ENCODE data around the gene DEF6. TPM values are rescaled to one million over a fixed set of nuclear protein-coding genes. Genes with fewer than 3 reads are reported as not detected.

DEF6 gene
- total RNA-seq, 3 donors from 2014 or later (not counting 1 experiment from before 2014, with no cell fraction given): 232 to 297 (median 241) TPM

DNA sequence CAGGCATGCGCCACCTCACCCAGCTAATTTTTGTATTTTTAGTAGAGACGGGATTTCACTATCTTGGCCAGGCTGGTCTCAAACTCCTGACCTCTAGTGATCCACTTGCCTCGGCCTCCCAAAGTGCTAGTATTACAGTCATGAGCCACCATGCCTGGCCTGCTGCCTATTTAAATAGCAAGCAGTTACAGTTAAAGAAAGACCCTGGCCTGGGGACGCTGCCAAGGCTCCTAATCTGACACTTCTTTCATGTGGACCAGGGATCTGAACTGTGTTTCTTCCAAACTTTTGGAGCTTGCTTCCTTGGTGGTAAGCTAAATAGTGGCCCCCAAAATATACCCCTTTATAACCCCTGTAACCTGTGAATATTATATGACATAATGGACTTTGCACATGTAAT lies 60.1 kb downstream of the DEF6 start:
- Mint-ChIP-seq H3K9me3 (no peaks in the 10 kb centered on the region), H3K4me1 (peaks cover 12 to 27% of the 10 kb centered on the region in 2 donors), H3K36me3 (peaks cover 20% of the 10 kb centered on the region), H3K27ac (no peak overlapping the region), H3K4me3 (no peak overlapping the region), H3K27me3 (ENCODE audit: low read depth in 2 of 2) (no peaks in the 10 kb centered on the region)
- Histone ChIP-seq H3K27ac (ENCODE audit: low read length) (no peak overlapping the region), H3K4me1 (ENCODE audit: control insufficient read depth, insufficient read depth, low read length) (no peaks in the 10 kb centered on the region), H3K4me3 (ENCODE audit: low read length) (no peak overlapping the region), H3K36me3 (ENCODE audit: control insufficient read depth, insufficient read depth, low read length) (peaks cover 37% of the 10 kb centered on the region), H3K9me3 (ENCODE audit: control insufficient read depth, insufficient read depth, low read length) (no peaks in the 10 kb centered on the region), H3K27me3 (ENCODE audit: control insufficient read depth, insufficient read depth, low read length) (no peaks in the 10 kb centered on the region)
- ATAC-seq (no peak), DNase-seq (no peak)
- intact Hi-C loops (cut with micrococcal nuclease): no loop called here
- no peak for TF ChIP-seq CTCF (IDR thresholded peaks at IDR 0.05)
- WGBS (ENCODE audit: insufficient coverage): 95% methylated on average over 4 of the region's 4 CpGs

DNA sequence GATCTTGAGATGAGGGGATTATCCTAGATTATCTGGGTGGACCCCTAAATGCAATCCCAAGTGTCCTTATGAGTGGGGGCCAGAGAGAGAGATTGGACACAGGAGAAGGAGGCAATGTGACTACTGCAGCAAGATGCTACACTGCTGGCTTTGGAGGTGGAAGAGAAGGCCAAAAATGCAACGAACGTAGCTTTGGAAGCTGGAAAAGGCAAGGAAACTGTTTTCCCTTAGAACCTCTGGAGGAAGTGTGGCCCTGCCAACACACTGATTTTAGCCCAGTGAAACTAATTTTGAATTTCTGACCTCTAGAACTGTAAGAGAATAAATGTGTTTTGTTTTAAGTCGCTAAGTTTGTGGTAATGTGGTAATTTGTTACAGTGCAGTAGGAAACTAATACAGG lies 60.5 kb downstream of the DEF6 start:
- DNase-seq: no peak
- no peak overlapping the region for H3K27ac ChIP-seq (ENCODE audit: low read length)
- ATAC-seq: no peak
- no peak for TF ChIP-seq CTCF (IDR thresholded peaks at IDR 0.05)
- peaks cover 15% of the 10 kb centered on the region for H3K36me3 Mint-ChIP-seq
- H3K27me3 Mint-ChIP-seq (ENCODE audit: low read depth in 2 of 2): no peaks in the 10 kb centered on the region
- H3K4me3 Mint-ChIP-seq: no peak overlapping the region
- H3K4me1 Mint-ChIP-seq: peaks cover 15 to 23% of the 10 kb centered on the region in 2 donors
- intact Hi-C loops (cut with micrococcal nuclease): no loop called here
- H3K9me3 ChIP-seq (ENCODE audit: control insufficient read depth, insufficient read depth, low read length): no peaks in the 10 kb centered on the region
- 82% methylated on average over 3 of the region's 3 CpGs for WGBS (ENCODE audit: insufficient coverage)
- peaks cover 2% of the 10 kb centered on the region for H3K4me1 ChIP-seq (ENCODE audit: control insufficient read depth, insufficient read depth, low read length)
- peaks cover 32% of the 10 kb centered on the region for H3K36me3 ChIP-seq (ENCODE audit: control insufficient read depth, insufficient read depth, low read length)
- H3K27me3 ChIP-seq (ENCODE audit: control insufficient read depth, insufficient read depth, low read length): no peaks in the 10 kb centered on the region
- no peak overlapping the region for H3K4me3 ChIP-seq (ENCODE audit: low read length)
- H3K27ac Mint-ChIP-seq: no peak overlapping the region
- H3K9me3 Mint-ChIP-seq: no peaks in the 10 kb centered on the region

- no peak for TF ChIP-seq CTCF (IDR thresholded peaks at IDR 0.05)
- 93% methylated on average over 5 of the region's 5 CpGs for WGBS (ENCODE audit: insufficient coverage)
- H3K4me1 ChIP-seq (ENCODE audit: control insufficient read depth, insufficient read depth, low read length): peaks cover 5% of the 10 kb centered on the region
- Mint-ChIP-seq H3K27me3 (ENCODE audit: low read depth in 2 of 2) (no peaks in the 10 kb centered on the region), H3K9me3 (no peaks in the 10 kb centered on the region), H3K27ac (no peak overlapping the region), H3K4me1 (peaks cover 15 to 24% of the 10 kb centered on the region in 2 donors), H3K36me3 (peaks cover 11% of the 10 kb centered on the region), H3K4me3 (no peak overlapping the region)
- H3K4me3 ChIP-seq (ENCODE audit: low read length): no peak overlapping the region
- H3K36me3 ChIP-seq (ENCODE audit: control insufficient read depth, insufficient read depth, low read length): peaks cover 25% of the 10 kb centered on the region
- intact Hi-C loops (cut with micrococcal nuclease): no loop called here
- H3K9me3 ChIP-seq (ENCODE audit: control insufficient read depth, insufficient read depth, low read length): no peaks in the 10 kb centered on the region
- ATAC-seq: no peak
- DNase-seq: no peak
- H3K27ac ChIP-seq (ENCODE audit: low read length): no peak overlapping the region
- H3K27me3 ChIP-seq (ENCODE audit: control insufficient read depth, insufficient read depth, low read length): no peaks in the 10 kb centered on the region
Observed at GRCh38 chr6:35359346-35359743, 61.7 kb downstream of the DEF6 start.

DNA sequence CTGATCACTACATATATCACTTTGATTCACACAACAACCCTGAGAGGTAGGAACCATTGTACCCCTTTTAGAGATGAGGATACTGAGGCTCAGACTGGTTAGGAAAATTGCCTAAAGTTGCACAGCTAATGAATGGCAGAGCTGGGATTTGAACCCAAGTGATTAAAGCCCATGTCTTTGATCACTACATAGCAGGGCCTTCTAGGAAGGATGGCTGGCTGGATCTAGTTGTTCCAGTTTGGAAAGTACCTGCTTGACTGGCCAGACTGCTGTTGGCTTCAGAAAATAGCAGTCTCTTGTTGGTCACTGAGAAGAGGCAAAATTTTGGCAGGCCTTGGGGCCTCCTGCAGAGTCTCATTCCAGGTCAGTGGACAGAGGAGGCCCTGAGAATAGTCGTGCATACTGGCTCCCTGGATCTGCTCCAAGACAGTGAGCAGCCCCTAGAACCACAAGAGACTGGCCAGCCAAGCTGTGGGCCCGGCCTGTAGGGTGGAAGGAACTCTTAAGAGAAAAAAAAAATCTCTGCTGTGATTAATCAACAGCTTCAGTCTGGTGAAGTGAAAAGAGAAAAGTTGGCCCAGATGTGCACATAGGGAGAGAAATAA lies 62.2 kb downstream of the DEF6 start:
- H3K4me1 Mint-ChIP-seq: peaks cover 15 to 24% of the 10 kb centered on the region in 2 donors
- no peaks in the 10 kb centered on the region for H3K9me3 Mint-ChIP-seq
- no peak for DNase-seq
- H3K4me3 Mint-ChIP-seq: no peak overlapping the region
- H3K27ac Mint-ChIP-seq: no peak overlapping the region
- H3K36me3 Mint-ChIP-seq: peaks cover 11% of the 10 kb centered on the region
- Histone ChIP-seq H3K27ac (ENCODE audit: low read length) (no peak overlapping the region), H3K36me3 (ENCODE audit: control insufficient read depth, insufficient read depth, low read length) (peaks cover 22% of the 10 kb centered on the region), H3K27me3 (ENCODE audit: control insufficient read depth, insufficient read depth, low read length) (no peaks in the 10 kb centered on the region), H3K4me1 (ENCODE audit: control insufficient read depth, insufficient read depth, low read length) (peaks cover 5% of the 10 kb centered on the region), H3K9me3 (ENCODE audit: control insufficient read depth, insufficient read depth, low read length) (no peaks in the 10 kb centered on the region), H3K4me3 (ENCODE audit: low read length) (no peak overlapping the region)
- no peaks in the 10 kb centered on the region for H3K27me3 Mint-ChIP-seq (ENCODE audit: low read depth in 2 of 2)
- no peak for TF ChIP-seq CTCF (IDR thresholded peaks at IDR 0.05)
- WGBS (ENCODE audit: insufficient coverage): 92% methylated on average over 2 of the region's 2 CpGs
- intact Hi-C loops (cut with micrococcal nuclease): no loop called here
- ATAC-seq: no peak
